ENCODE results near the gene EXOC3L4. TPM values are rescaled to one million over a fixed set of nuclear protein-coding genes. Genes with fewer than 3 reads are reported as not detected.

Gene EXOC3L4
- polyA plus RNA-seq, 1 donor (not counting 4 experiments of a cell fraction or from before 2014, with no cell fraction given), result not detected

- Histone ChIP-seq H4K20me1 (ENCODE audit: control insufficient read depth, extremely low read depth, insufficient read depth, low read length) (peaks cover 2% of the 10 kb centered on the region), H3K27me3 (ENCODE audit: control insufficient read depth, extremely low read depth, insufficient read depth, low read length) (peaks cover 54% of the 10 kb centered on the region), H3K27ac (ENCODE audit: control insufficient read depth, insufficient read depth, low read length) (no peak overlapping the region), H3K4me1 (ENCODE audit: control insufficient read depth, extremely low read depth, insufficient read depth, low read length) (peaks cover 22% of the 10 kb centered on the region), H2AFZ (ENCODE audit: control insufficient read depth, low read length) (no peak overlapping the region), H3K36me3 (ENCODE audit: control insufficient read depth in 2 of 2, extremely low read depth in 1 of 2, insufficient read depth in 2 of 2, low read length in 2 of 2) (no peaks in the 10 kb centered on the region), H3K9ac (ENCODE audit: control insufficient read depth, extremely low read depth, insufficient read depth, low read length) (no peak overlapping the region), H3K9me1 (ENCODE audit: control insufficient read depth, extremely low read depth, insufficient read depth, low read length) (no peaks in the 10 kb centered on the region), H3K9me3 (ENCODE audit: control insufficient read depth, low read depth, low read length) (no peaks in the 10 kb centered on the region), H3K4me2 (ENCODE audit: control insufficient read depth, extremely low read depth, insufficient read depth, low read depth, low read length) (no peak overlapping the region), H3K4me3 (ENCODE audit: control insufficient read depth in 2 of 3, extremely low read depth in 1 of 3, insufficient read depth in 2 of 3, low read depth in 1 of 3, low read length in 3 of 3) (peak overlapping the region in 1 of 3 experiments; percentile 6), H3K79me2 (ENCODE audit: control insufficient read depth, insufficient read depth, low read length) (no peaks in the 10 kb centered on the region)
- DNase-seq (ENCODE audit: low read depth, low spot score), result no peak
- FAIRE-seq, result no peak
- dilution Hi-C loops (cut with MboI; ENCODE audit: extremely low pct_ligation_motif_present, low sequenced_read_pairs), result no loop called here
- TF ChIP-seq EZH2 (IDR thresholded peaks at IDR 0.05; ENCODE audit: low read length), result peak; percentile 62
- TF ChIP-seq, protein P1, sequence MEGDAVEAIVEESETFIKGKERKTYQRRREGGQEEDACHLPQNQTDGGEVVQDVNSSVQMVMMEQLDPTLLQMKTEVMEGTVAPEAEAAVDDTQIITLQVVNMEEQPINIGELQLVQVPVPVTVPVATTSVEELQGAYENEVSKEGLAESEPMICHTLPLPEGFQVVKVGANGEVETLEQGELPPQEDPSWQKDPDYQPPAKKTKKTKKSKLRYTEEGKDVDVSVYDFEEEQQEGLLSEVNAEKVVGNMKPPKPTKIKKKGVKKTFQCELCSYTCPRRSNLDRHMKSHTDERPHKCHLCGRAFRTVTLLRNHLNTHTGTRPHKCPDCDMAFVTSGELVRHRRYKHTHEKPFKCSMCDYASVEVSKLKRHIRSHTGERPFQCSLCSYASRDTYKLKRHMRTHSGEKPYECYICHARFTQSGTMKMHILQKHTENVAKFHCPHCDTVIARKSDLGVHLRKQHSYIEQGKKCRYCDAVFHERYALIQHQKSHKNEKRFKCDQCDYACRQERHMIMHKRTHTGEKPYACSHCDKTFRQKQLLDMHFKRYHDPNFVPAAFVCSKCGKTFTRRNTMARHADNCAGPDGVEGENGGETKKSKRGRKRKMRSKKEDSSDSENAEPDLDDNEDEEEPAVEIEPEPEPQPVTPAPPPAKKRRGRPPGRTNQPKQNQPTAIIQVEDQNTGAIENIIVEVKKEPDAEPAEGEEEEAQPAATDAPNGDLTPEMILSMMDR (optimal IDR thresholded peaks at IDR 0.05 in 1 of 3, IDR thresholded peaks at IDR 0.05 in 1 of 3, conservative IDR thresholded peaks at IDR 0.05 in 1 of 3; ENCODE audit: extremely low read depth in 1 of 3, insufficient read depth in 2 of 3, low read length in 3 of 3), result peak in 1 of 3 experiments; percentile 22
Observed at GRCh38 chr14:103123634-103124500, 29.3 kb downstream of the EXOC3L4 start.

DNA sequence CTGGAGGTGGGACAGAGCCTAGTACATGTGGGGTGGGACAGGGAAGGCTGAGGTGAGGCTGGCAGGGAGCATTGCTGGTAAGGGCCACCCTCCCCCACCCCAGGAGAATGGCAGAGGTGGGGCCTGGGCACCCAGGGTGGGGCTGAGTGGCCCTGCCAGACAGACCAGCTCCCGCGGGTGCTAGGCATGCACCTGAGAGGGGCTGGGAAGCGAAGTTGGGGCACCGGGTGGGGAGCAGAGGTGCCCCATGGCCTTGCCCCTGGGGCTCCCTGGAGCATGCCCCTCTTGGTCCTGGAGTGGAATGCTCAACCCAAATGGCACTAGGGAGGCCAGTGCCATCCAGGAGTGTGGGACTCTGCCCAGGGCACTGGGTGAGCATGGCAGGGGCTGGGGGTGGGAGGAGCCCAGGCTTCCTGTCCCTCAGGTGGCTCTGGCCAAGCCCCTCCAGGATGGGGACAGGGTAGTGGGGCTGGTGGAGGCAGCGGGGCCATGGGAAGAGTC is 30.0 kb downstream of the EXOC3L4 start:
- DNase-seq (ENCODE audit: low read depth, low spot score) (no peak), FAIRE-seq (no peak)
- H3K9me3 ChIP-seq (ENCODE audit: control insufficient read depth, low read depth, low read length), result no peaks in the 10 kb centered on the region
- no peaks in the 10 kb centered on the region for H3K36me3 ChIP-seq (ENCODE audit: control insufficient read depth in 2 of 2, extremely low read depth in 1 of 2, insufficient read depth in 2 of 2, low read length in 2 of 2)
- dilution Hi-C loops (cut with MboI; ENCODE audit: extremely low pct_ligation_motif_present, low sequenced_read_pairs), result no loop called here
- peaks cover 29% of the 10 kb centered on the region for H3K4me1 ChIP-seq (ENCODE audit: control insufficient read depth, extremely low read depth, insufficient read depth, low read length)
- TF ChIP-seq EZH2 (IDR thresholded peaks at IDR 0.05; ENCODE audit: low read length), result no peak
- TF ChIP-seq, protein P1 (optimal IDR thresholded peaks at IDR 0.05 in 1 of 3, IDR thresholded peaks at IDR 0.05 in 1 of 3, conservative IDR thresholded peaks at IDR 0.05 in 1 of 3; ENCODE audit: extremely low read depth in 1 of 3, insufficient read depth in 2 of 3, low read length in 3 of 3), result no peak
- H3K27ac ChIP-seq (ENCODE audit: control insufficient read depth, insufficient read depth, low read length), result no peak overlapping the region
- H3K4me3 ChIP-seq (ENCODE audit: control insufficient read depth in 2 of 3, extremely low read depth in 1 of 3, insufficient read depth in 2 of 3, low read depth in 1 of 3, low read length in 3 of 3), result no peak overlapping the region
- H3K79me2 ChIP-seq (ENCODE audit: control insufficient read depth, insufficient read depth, low read length), result no peaks in the 10 kb centered on the region
- H3K9me1 ChIP-seq (ENCODE audit: control insufficient read depth, extremely low read depth, insufficient read depth, low read length), result no peaks in the 10 kb centered on the region
- peaks cover 2% of the 10 kb centered on the region for H4K20me1 ChIP-seq (ENCODE audit: control insufficient read depth, extremely low read depth, insufficient read depth, low read length)
- H3K27me3 ChIP-seq (ENCODE audit: control insufficient read depth, extremely low read depth, insufficient read depth, low read length), result peaks cover 54% of the 10 kb centered on the region
- no peak overlapping the region for H3K4me2 ChIP-seq (ENCODE audit: control insufficient read depth, extremely low read depth, insufficient read depth, low read depth, low read length)
- no peak overlapping the region for H2AFZ ChIP-seq (ENCODE audit: control insufficient read depth, low read length)
- H3K9ac ChIP-seq (ENCODE audit: control insufficient read depth, extremely low read depth, insufficient read depth, low read length), result no peak overlapping the region
